ENCODE measurements around the gene ADA. TPM values are rescaled to one million over a fixed set of nuclear protein-coding genes. Genes with fewer than 3 reads are reported as not detected.
A peak's percentile ranks its signal among the peaks of the same experiment; 100 is the strongest.
"Not testable (repeated sequence)": the region's sequence is repeated elsewhere in the genome, so short reads cannot be mapped to it uniquely, and the experiment has no call there.

The ADA gene
- total RNA-seq, 5 donors from 2014 or later (not counting 1 experiment from before 2014, with no cell fraction given) = 21.9 to 42.1 (median 33.3) TPM

- Mint-ChIP-seq H3K9me3 (no peaks in the 10 kb centered on the region), H3K27ac (no peak overlapping the region), H3K36me3 (no peaks in the 10 kb centered on the region), H3K4me3 (no peak overlapping the region), H3K4me1 (peaks cover 7 to 17% (median 11%) of the 10 kb centered on the region in 3 donors), H3K27me3 (peaks cover under 1 to 1% of the 10 kb centered on the region in 2 donors)
- DNase-seq (no peak), ATAC-seq (replicated peaks in 1 of 4) (no peak)
- H3K36me3 ChIP-seq (ENCODE audit: control insufficient read depth in 2 of 2, extremely low read depth in 1 of 2, insufficient read depth in 1 of 2, low read length in 1 of 2) = no peaks in the 10 kb centered on the region
- H3K27ac ChIP-seq (ENCODE audit: low read length) = no peak overlapping the region
- no peak overlapping the region for H3K4me3 ChIP-seq (ENCODE audit: control insufficient read depth in 1 of 2, extremely low read depth in 1 of 2, low read length in 1 of 2)
- CTCF ChIA-PET = interaction anchor here (0.7 to 2.0 kb wide), 4 partner anchors 10 to 160 kb away, joined by 3 to 9 read pairs (median 4); partner anchors contain the start of gene SERINC3 (in 1 of the 2)
- H3K9me3 ChIP-seq = no peaks in the 10 kb centered on the region
- H3K4me1 ChIP-seq (ENCODE audit: control insufficient read depth in 1 of 2, extremely low read depth in 1 of 2, insufficient read depth in 2 of 2, low read length in 2 of 2) = peaks cover 0 to 11% of the 10 kb centered on the region in 2 experiments
- POLR2A ChIA-PET = no interaction called here
- H3K27me3 ChIP-seq (replicated peaks in 1 of 2; ENCODE audit: control insufficient read depth in 2 of 2, extremely low read depth in 1 of 2, insufficient read depth in 2 of 2, low read length in 1 of 2) = peaks cover 0 to 7% of the 10 kb centered on the region in 2 experiments
- WGBS (ENCODE audit: insufficient coverage) = 94% methylated on average over 9 of the region's 11 CpGs
These were observed 30.5 kb upstream of the ADA start for GRCh38 chr20:44681796-44682566.

- peaks cover 3 to 6% (median 3%) of the 10 kb centered on the region in 3 donors for H3K4me1 Mint-ChIP-seq
- ATAC-seq (replicated peaks in 1 of 4) (no peak), DNase-seq (no peak)
- no peaks in the 10 kb centered on the region for H3K9me3 ChIP-seq
- peaks cover 0 to 5% of the 10 kb centered on the region in 2 experiments for H3K4me1 ChIP-seq (ENCODE audit: control insufficient read depth in 1 of 2, extremely low read depth in 1 of 2, insufficient read depth in 2 of 2, low read length in 2 of 2)
- no peaks in the 10 kb centered on the region for H3K27me3 Mint-ChIP-seq
- H3K4me3 ChIP-seq (ENCODE audit: control insufficient read depth in 1 of 2, extremely low read depth in 1 of 2, low read length in 1 of 2) = no peak overlapping the region
- H3K36me3 ChIP-seq (ENCODE audit: control insufficient read depth in 2 of 2, extremely low read depth in 1 of 2, insufficient read depth in 1 of 2, low read length in 1 of 2) = no peaks in the 10 kb centered on the region
- H3K9me3 Mint-ChIP-seq = no peaks in the 10 kb centered on the region
- H3K27ac ChIP-seq (ENCODE audit: low read length) = no peak overlapping the region
- H3K27ac Mint-ChIP-seq = no peak overlapping the region
- ChIA-PET POLR2A (no interaction called here), CTCF (interaction anchor here in 1 of 2 donors (0.6 kb wide), 1 partner anchor 68 kb away, joined by 4 read pairs; no protein-coding TSS in a partner anchor)
- no peaks in the 10 kb centered on the region for H3K36me3 Mint-ChIP-seq
- WGBS (ENCODE audit: insufficient coverage) = no CpG with 5 or more reads among the region's 12 CpGs
- no peak overlapping the region for H3K4me3 Mint-ChIP-seq
- no peaks in the 10 kb centered on the region for H3K27me3 ChIP-seq (replicated peaks in 1 of 2; ENCODE audit: control insufficient read depth in 2 of 2, extremely low read depth in 1 of 2, insufficient read depth in 2 of 2, low read length in 1 of 2)
These were observed 27.6 kb upstream of the ADA start for GRCh38 chr20:44678990-44679611.

- H3K27ac Mint-ChIP-seq = no peak overlapping the region
- H3K36me3 Mint-ChIP-seq = no peaks in the 10 kb centered on the region
- no CpG with 5 or more reads among the region's 2 CpGs for WGBS (ENCODE audit: insufficient coverage)
- CTCF ChIA-PET = interaction anchor here in 1 of 2 donors (0.6 kb wide), 1 partner anchor 148 kb away, joined by 3 read pairs; no protein-coding TSS in a partner anchor
- no peaks in the 10 kb centered on the region for H3K27me3 Mint-ChIP-seq
- DNase-seq (no peak), ATAC-seq (replicated peaks in 1 of 4) (no peak)
- no peaks in the 10 kb centered on the region for H3K9me3 ChIP-seq
- H3K4me1 ChIP-seq (ENCODE audit: control insufficient read depth in 1 of 2, extremely low read depth in 1 of 2, insufficient read depth in 2 of 2, low read length in 2 of 2) = peaks cover 0 to under 1% of the 10 kb centered on the region in 2 experiments
- no peak overlapping the region for H3K4me3 ChIP-seq (ENCODE audit: control insufficient read depth in 1 of 2, extremely low read depth in 1 of 2, low read length in 1 of 2)
- H3K4me3 Mint-ChIP-seq = no peak overlapping the region
- H3K36me3 ChIP-seq (ENCODE audit: control insufficient read depth in 2 of 2, extremely low read depth in 1 of 2, insufficient read depth in 1 of 2, low read length in 1 of 2) = no peaks in the 10 kb centered on the region
- H3K27ac ChIP-seq (ENCODE audit: low read length) = no peak overlapping the region
- POLR2A ChIA-PET = no interaction called here
- no peaks in the 10 kb centered on the region for H3K4me1 Mint-ChIP-seq
- no peaks in the 10 kb centered on the region for H3K27me3 ChIP-seq (replicated peaks in 1 of 2; ENCODE audit: control insufficient read depth in 2 of 2, extremely low read depth in 1 of 2, insufficient read depth in 2 of 2, low read length in 1 of 2)
- no peaks in the 10 kb centered on the region for H3K9me3 Mint-ChIP-seq
These were observed 26.7 kb upstream of the ADA start for GRCh38 chr20:44678242-44678641.

- H3K27me3 ChIP-seq (replicated peaks in 1 of 2; ENCODE audit: control insufficient read depth in 2 of 2, extremely low read depth in 1 of 2, insufficient read depth in 2 of 2, low read length in 1 of 2); H3K4me1 Mint-ChIP-seq; ATAC-seq (replicated peaks in 1 of 4); H3K4me3 ChIP-seq (ENCODE audit: control insufficient read depth in 1 of 2, extremely low read depth in 1 of 2, low read length in 1 of 2); H3K36me3 Mint-ChIP-seq; H3K36me3 ChIP-seq (ENCODE audit: control insufficient read depth in 2 of 2, extremely low read depth in 1 of 2, insufficient read depth in 1 of 2, low read length in 1 of 2); H3K9me3 ChIP-seq; POLR2A ChIA-PET; H3K9me3 Mint-ChIP-seq; H3K27me3 Mint-ChIP-seq; H3K27ac Mint-ChIP-seq: not testable (repeated sequence)
- CTCF ChIA-PET = interaction anchor here (0.8 to 1.3 kb wide), 3 partner anchors 11 to 13 kb away, joined by 3 to 10 read pairs (median 9); no protein-coding TSS in a partner anchor
- Histone ChIP-seq H3K4me1 (ENCODE audit: control insufficient read depth in 1 of 2, extremely low read depth in 1 of 2, insufficient read depth in 2 of 2, low read length in 2 of 2) (peaks cover 10 to 28% of the 10 kb centered on the region in 2 experiments), H3K27ac (ENCODE audit: low read length) (peak overlapping the region; percentile 87)
- WGBS (ENCODE audit: insufficient coverage) = 78% methylated on average over 21 of the region's 23 CpGs
- H3K4me3 Mint-ChIP-seq = peak overlapping the region in 2 of 3 donors; percentile 83 to 89
- peak in 1 of 35 experiments; percentile 10 for DNase-seq
These were observed 20.9 kb upstream of the ADA start for GRCh38 chr20:44672318-44672902.

GRCh38 chr20:44671541-44671940 is 20.0 kb upstream of the ADA start:
- peak overlapping the region; percentile 87 for H3K27ac ChIP-seq (ENCODE audit: low read length)
- H3K27me3 Mint-ChIP-seq; H3K36me3 Mint-ChIP-seq; H3K27me3 ChIP-seq (replicated peaks in 1 of 2; ENCODE audit: control insufficient read depth in 2 of 2, extremely low read depth in 1 of 2, insufficient read depth in 2 of 2, low read length in 1 of 2); H3K9me3 Mint-ChIP-seq; H3K9me3 ChIP-seq; H3K36me3 ChIP-seq (ENCODE audit: control insufficient read depth in 2 of 2, extremely low read depth in 1 of 2, insufficient read depth in 1 of 2, low read length in 1 of 2); H3K27ac Mint-ChIP-seq: not testable (repeated sequence)
- ChIA-PET CTCF (interaction anchor here (0.8 to 1.3 kb wide), 3 partner anchors 11 to 14 kb away, joined by 3 to 10 read pairs (median 9); no protein-coding TSS in a partner anchor), POLR2A (interaction anchor here in 1 of 2 donors (0.6 kb wide), 1 partner anchor 27 kb away, joined by 11 read pairs; no protein-coding TSS in a partner anchor)
- DNase-seq (peak; percentile 30 to 79 (median 63)), ATAC-seq (replicated peaks in 1 of 4) (peak; percentile 94 to 100 (median 99))
- H3K4me3 ChIP-seq (ENCODE audit: control insufficient read depth in 1 of 2, extremely low read depth in 1 of 2, low read length in 1 of 2) = peak overlapping the region; percentile 49 to 67
- WGBS (ENCODE audit: insufficient coverage) = 0% methylated on average over 3 of the region's 7 CpGs
- H3K4me1 ChIP-seq (ENCODE audit: control insufficient read depth in 1 of 2, extremely low read depth in 1 of 2, insufficient read depth in 2 of 2, low read length in 2 of 2) = peaks cover 10 to 28% of the 10 kb centered on the region in 2 experiments
- peak overlapping the region in 2 of 3 donors; percentile 83 to 89 for H3K4me3 Mint-ChIP-seq
- peaks cover 4 to 12% (median 10%) of the 10 kb centered on the region in 3 donors for H3K4me1 Mint-ChIP-seq

GRCh38 chr20:44670851-44671250 is 19.4 kb upstream of the ADA start:
- H3K27me3 ChIP-seq (replicated peaks in 1 of 2; ENCODE audit: control insufficient read depth in 2 of 2, extremely low read depth in 1 of 2, insufficient read depth in 2 of 2, low read length in 1 of 2); CTCF ChIA-PET; H3K27ac ChIP-seq (ENCODE audit: low read length); ATAC-seq (replicated peaks in 1 of 4); H3K27me3 Mint-ChIP-seq; POLR2A ChIA-PET; DNase-seq; H3K9me3 ChIP-seq; H3K36me3 Mint-ChIP-seq; H3K27ac Mint-ChIP-seq; H3K9me3 Mint-ChIP-seq; H3K36me3 ChIP-seq (ENCODE audit: control insufficient read depth in 2 of 2, extremely low read depth in 1 of 2, insufficient read depth in 1 of 2, low read length in 1 of 2): not testable (repeated sequence)
- peaks cover 9 to 16% (median 16%) of the 10 kb centered on the region in 3 donors for H3K4me1 Mint-ChIP-seq
- Histone ChIP-seq H3K4me3 (ENCODE audit: control insufficient read depth in 1 of 2, extremely low read depth in 1 of 2, low read length in 1 of 2) (peak overlapping the region in 1 of 2 donors; percentile 67), H3K4me1 (ENCODE audit: control insufficient read depth in 1 of 2, extremely low read depth in 1 of 2, insufficient read depth in 2 of 2, low read length in 2 of 2) (peaks cover 10 to 28% of the 10 kb centered on the region in 2 experiments)
- 87% methylated on average over 6 of the region's 9 CpGs for WGBS (ENCODE audit: insufficient coverage)
- peak overlapping the region in 2 of 3 donors; percentile 83 to 89 for H3K4me3 Mint-ChIP-seq

All from T-cell (primary cell).